Measurements from ENCODE around the gene ARHGDIB. TPM values are rescaled to one million over a fixed set of nuclear protein-coding genes. Genes with fewer than 3 reads are reported as not detected.

The ARHGDIB gene
- total RNA-seq, 1 experiment from 2014 or later: 1.6 TPM

- DNase-seq (ENCODE audit: low spot score): no peak
- peaks cover 19% of the 10 kb centered on the region for H3K4me1 Mint-ChIP-seq
- TF ChIP-seq, protein P1, sequence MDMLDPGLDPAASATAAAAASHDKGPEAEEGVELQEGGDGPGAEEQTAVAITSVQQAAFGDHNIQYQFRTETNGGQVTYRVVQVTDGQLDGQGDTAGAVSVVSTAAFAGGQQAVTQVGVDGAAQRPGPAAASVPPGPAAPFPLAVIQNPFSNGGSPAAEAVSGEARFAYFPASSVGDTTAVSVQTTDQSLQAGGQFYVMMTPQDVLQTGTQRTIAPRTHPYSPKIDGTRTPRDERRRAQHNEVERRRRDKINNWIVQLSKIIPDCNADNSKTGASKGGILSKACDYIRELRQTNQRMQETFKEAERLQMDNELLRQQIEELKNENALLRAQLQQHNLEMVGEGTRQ (CRISPR knock-in tag; IDR thresholded peaks at IDR 0.05): no peak
- TF ChIP-seq ELF4 (CRISPR knock-in tag; IDR thresholded peaks at IDR 0.05; ENCODE audit: low read depth): no peak
- TF ChIP-seq, protein P2, sequence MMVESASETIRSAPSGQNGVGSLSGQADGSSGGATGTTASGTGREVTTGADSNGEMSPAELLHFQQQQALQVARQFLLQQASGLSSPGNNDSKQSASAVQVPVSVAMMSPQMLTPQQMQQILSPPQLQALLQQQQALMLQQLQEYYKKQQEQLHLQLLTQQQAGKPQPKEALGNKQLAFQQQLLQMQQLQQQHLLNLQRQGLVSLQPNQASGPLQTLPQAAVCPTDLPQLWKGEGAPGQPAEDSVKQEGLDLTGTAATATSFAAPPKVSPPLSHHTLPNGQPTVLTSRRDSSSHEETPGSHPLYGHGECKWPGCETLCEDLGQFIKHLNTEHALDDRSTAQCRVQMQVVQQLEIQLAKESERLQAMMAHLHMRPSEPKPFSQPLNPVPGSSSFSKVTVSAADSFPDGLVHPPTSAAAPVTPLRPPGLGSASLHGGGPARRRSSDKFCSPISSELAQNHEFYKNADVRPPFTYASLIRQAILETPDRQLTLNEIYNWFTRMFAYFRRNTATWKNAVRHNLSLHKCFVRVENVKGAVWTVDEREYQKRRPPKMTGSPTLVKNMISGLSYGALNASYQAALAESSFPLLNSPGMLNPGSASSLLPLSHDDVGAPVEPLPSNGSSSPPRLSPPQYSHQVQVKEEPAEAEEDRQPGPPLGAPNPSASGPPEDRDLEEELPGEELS (CRISPR knock-in tag; IDR thresholded peaks at IDR 0.05): no peak
- no peak for TF ChIP-seq ZNF281 (CRISPR knock-in tag; IDR thresholded peaks at IDR 0.05)
- no peak for TF ChIP-seq ATF6 (CRISPR knock-in tag; IDR thresholded peaks at IDR 0.05)
- TF ChIP-seq JAZF1 (CRISPR knock-in tag; IDR thresholded peaks at IDR 0.05): no peak
- no peak for TF ChIP-seq GTF2I (CRISPR knock-in tag; conservative IDR thresholded peaks at IDR 0.05)
- no peak for TF ChIP-seq FOXJ3 (CRISPR knock-in tag; IDR thresholded peaks at IDR 0.05; ENCODE audit: borderline replicate concordance)
- TF ChIP-seq ATF1 (CRISPR knock-in tag; IDR thresholded peaks at IDR 0.05): no peak
- H3K9me3 Mint-ChIP-seq: no peaks in the 10 kb centered on the region
- no peak overlapping the region for H3K27ac Mint-ChIP-seq
- ChIA-PET POLR2A (no interaction called here), CTCF (no interaction called here)
- no peaks in the 10 kb centered on the region for H3K27me3 Mint-ChIP-seq (ENCODE audit: low read depth)
- H3K4me3 Mint-ChIP-seq: no peak overlapping the region
- ATAC-seq: no peak
- no peaks in the 10 kb centered on the region for H3K36me3 Mint-ChIP-seq
Observed at GRCh38 chr12:14930299-14930698, 31.1 kb downstream of the ARHGDIB start.

DNA sequence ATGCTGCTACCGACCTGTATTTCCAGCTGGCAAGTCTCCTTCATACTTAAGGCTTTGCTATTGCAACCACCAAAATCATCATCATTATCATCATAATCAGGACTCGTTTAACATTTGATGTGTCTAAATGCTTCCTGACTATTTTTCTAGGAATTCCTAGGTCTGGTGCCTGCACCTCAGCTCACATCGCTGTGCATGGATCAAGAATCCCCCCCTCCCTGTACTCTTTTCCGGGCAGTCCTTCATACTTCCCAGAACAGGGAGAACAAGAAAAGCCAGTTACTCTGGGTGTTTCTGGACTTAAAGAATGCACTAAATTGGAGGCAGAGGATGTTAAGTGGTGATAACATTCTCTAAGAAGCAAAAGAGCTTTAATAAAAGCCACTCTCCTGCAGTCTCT is 32.5 kb downstream of the ARHGDIB start:
- Mint-ChIP-seq H3K4me3 (peak overlapping the region; percentile 37), H3K27ac (peak overlapping the region; percentile 64; the same call in 1 of the 2 replicates), H3K4me1 (peaks cover 19% of the 10 kb centered on the region), H3K36me3 (no peaks in the 10 kb centered on the region), H3K9me3 (no peaks in the 10 kb centered on the region), H3K27me3 (ENCODE audit: low read depth) (no peaks in the 10 kb centered on the region)
- ChIA-PET CTCF (interaction anchor here (0.6 to 1.4 kb wide), 3 partner anchors 27 to 292 kb away, joined by 3 to 5 read pairs (median 3); partner anchors contain the start of gene RERG), POLR2A (interaction anchor here (0.7 kb wide), 1 partner anchor 541 kb away, joined by 3 read pairs; no protein-coding TSS in a partner anchor)
- DNase-seq (ENCODE audit: low spot score): no peak
- peak; percentile 87 for ATAC-seq
- TF ChIP-seq CREB1 (CRISPR knock-in tag; IDR thresholded peaks at IDR 0.05) (no peak), ATF3 (CRISPR knock-in tag; conservative IDR thresholded peaks at IDR 0.05) (no peak), FOXP1 (CRISPR knock-in tag; IDR thresholded peaks at IDR 0.05; ENCODE audit: borderline replicate concordance) (no peak), ETV6 (CRISPR knock-in tag; IDR thresholded peaks at IDR 0.05) (no peak), ZNF671 (CRISPR knock-in tag; IDR thresholded peaks at IDR 0.05) (no peak)
- TF ChIP-seq, protein P3, sequence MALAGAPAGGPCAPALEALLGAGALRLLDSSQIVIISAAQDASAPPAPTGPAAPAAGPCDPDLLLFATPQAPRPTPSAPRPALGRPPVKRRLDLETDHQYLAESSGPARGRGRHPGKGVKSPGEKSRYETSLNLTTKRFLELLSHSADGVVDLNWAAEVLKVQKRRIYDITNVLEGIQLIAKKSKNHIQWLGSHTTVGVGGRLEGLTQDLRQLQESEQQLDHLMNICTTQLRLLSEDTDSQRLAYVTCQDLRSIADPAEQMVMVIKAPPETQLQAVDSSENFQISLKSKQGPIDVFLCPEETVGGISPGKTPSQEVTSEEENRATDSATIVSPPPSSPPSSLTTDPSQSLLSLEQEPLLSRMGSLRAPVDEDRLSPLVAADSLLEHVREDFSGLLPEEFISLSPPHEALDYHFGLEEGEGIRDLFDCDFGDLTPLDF (CRISPR knock-in tag; IDR thresholded peaks at IDR 0.05): no peak

Measured in WTC11 (cell line).